IPS DF 6.9 (cell line): ENCODE measurements around the gene ROBO2.

Source experiments
- DNase-seq: peaks from one replicate; pipeline ENCODE4 v3.0.0-alpha.2; 2013; ENCODE audit warnings: low read depth, low spot score
- H3K27ac ChIP-seq: one replicate; pipeline ENCODE4 v1.5.1; 2013; ENCODE audit warnings: low read length, control low read depth
- H3K27me3 ChIP-seq: 2 replicates; pipeline ENCODE4 v1.6.1; 2013; ENCODE audit warnings: mild to moderate bottlenecking, low read length; ENCODE audit not compliant: control insufficient read depth, insufficient read depth
- H3K36me3 ChIP-seq: 2 replicates; pipeline ENCODE4 v1.6.1; 2013; ENCODE audit warnings: low read length; ENCODE audit not compliant: control insufficient read depth, insufficient read depth
- H3K4me1 ChIP-seq: 2 replicates; pipeline ENCODE4 v1.6.1; 2013; ENCODE audit warnings: low read length; ENCODE audit not compliant: control insufficient read depth, insufficient read depth
- H3K4me3 ChIP-seq: 2 replicates; pipeline ENCODE4 v1.5.1; 2013; ENCODE audit warnings: mild to moderate bottlenecking, low read length
- H3K9me3 ChIP-seq: 2 replicates; pipeline ENCODE4 v1.6.1; 2013; ENCODE audit warnings: low read length, inconsistent platforms; ENCODE audit not compliant: control insufficient read depth, insufficient read depth
- WGBS: extraction: QIAGEN DNeasy Blood & Tissue Kit; methylation state at CpG from one replicate; pipeline ENCODE4 v1.1.7; 2013; ENCODE audit warnings: mixed read lengths, missing lambda C conversion rate; ENCODE audit not compliant: insufficient read length, insufficient coverage; 5-methylcytosine and 5-hydroxymethylcytosine counted together

Gene ROBO2

GRCh38 chr3:77051591-77051990 lies 11.7 kb downstream of the ROBO2 start:
- no peaks in the 10 kb centered on the region for H3K36me3 ChIP-seq
- no peak overlapping the region for H3K27ac ChIP-seq
- H3K4me1 ChIP-seq = no peaks in the 10 kb centered on the region
- H3K4me3 ChIP-seq = no peak overlapping the region
- no CpG with 5 or more reads among the region's 5 CpGs for WGBS
- no peaks in the 10 kb centered on the region for H3K9me3 ChIP-seq
- DNase-seq = no peak
- no peaks in the 10 kb centered on the region for H3K27me3 ChIP-seq

- H3K9me3 ChIP-seq = no peaks in the 10 kb centered on the region
- no peaks in the 10 kb centered on the region for H3K36me3 ChIP-seq
- WGBS = no CpG with 5 or more reads among the region's 2 CpGs
- H3K27me3 ChIP-seq = no peaks in the 10 kb centered on the region
- no peak for DNase-seq
- H3K4me3 ChIP-seq = no peak overlapping the region
- no peak overlapping the region for H3K27ac ChIP-seq
- H3K4me1 ChIP-seq = no peaks in the 10 kb centered on the region
These were observed 12.2 kb downstream of the ROBO2 start for GRCh38 chr3:77052051-77052501.

GRCh38 chr3:77052733-77053670 lies 13.1 kb downstream of the ROBO2 start:
- Histone ChIP-seq H3K9me3 (no peaks in the 10 kb centered on the region), H3K27me3 (no peaks in the 10 kb centered on the region), H3K36me3 (no peaks in the 10 kb centered on the region), H3K4me1 (no peaks in the 10 kb centered on the region), H3K27ac (no peak overlapping the region), H3K4me3 (no peak overlapping the region)
- no CpG with 5 or more reads among the region's 2 CpGs for WGBS
- DNase-seq = no peak

- Histone ChIP-seq H3K9me3 (no peaks in the 10 kb centered on the region), H3K4me3 (no peak overlapping the region), H3K27me3 (no peaks in the 10 kb centered on the region), H3K4me1 (no peaks in the 10 kb centered on the region), H3K27ac (no peak overlapping the region), H3K36me3 (no peaks in the 10 kb centered on the region)
- no peak for DNase-seq
- WGBS = no CpG with 5 or more reads among the region's 2 CpGs
These were observed 13.9 kb downstream of the ROBO2 start for GRCh38 chr3:77053795-77054194.

GRCh38 chr3:77055841-77056341 lies 16.0 kb downstream of the ROBO2 start:
- DNase-seq = no peak
- H3K4me1 ChIP-seq = no peaks in the 10 kb centered on the region
- H3K27me3 ChIP-seq = no peaks in the 10 kb centered on the region
- no CpG with 5 or more reads among the region's 4 CpGs for WGBS
- no peak overlapping the region for H3K27ac ChIP-seq
- H3K4me3 ChIP-seq = no peak overlapping the region
- H3K36me3 ChIP-seq = no peaks in the 10 kb centered on the region
- H3K9me3 ChIP-seq = no peaks in the 10 kb centered on the region

GRCh38 chr3:77059354-77059753 lies 19.5 kb downstream of the ROBO2 start:
- no peak for DNase-seq
- WGBS = no CpG with 5 or more reads among the region's 1 CpG

GRCh38 chr3:77063423-77063822 lies 23.5 kb downstream of the ROBO2 start:
- Histone ChIP-seq H3K27ac (no peak overlapping the region), H3K36me3 (no peaks in the 10 kb centered on the region), H3K9me3 (no peaks in the 10 kb centered on the region), H3K27me3 (no peaks in the 10 kb centered on the region), H3K4me3 (no peak overlapping the region), H3K4me1 (no peaks in the 10 kb centered on the region)
- WGBS = no CpG with 5 or more reads among the region's 5 CpGs
- DNase-seq = no peak

More at GRCh38 chr3:77059354-77059753, 19.5 kb downstream of the ROBO2 start:
- no peaks in the 10 kb centered on the region for H3K36me3 ChIP-seq
- H3K9me3 ChIP-seq = no peaks in the 10 kb centered on the region
- H3K27ac ChIP-seq = no peak overlapping the region
- H3K4me1 ChIP-seq = no peaks in the 10 kb centered on the region
- no peaks in the 10 kb centered on the region for H3K27me3 ChIP-seq
- H3K4me3 ChIP-seq = no peak overlapping the region

GRCh38 chr3:77065750-77066149 lies 25.9 kb downstream of the ROBO2 start:
- Histone ChIP-seq H3K27ac (no peak overlapping the region), H3K9me3 (no peaks in the 10 kb centered on the region), H3K4me1 (no peaks in the 10 kb centered on the region), H3K4me3 (no peak overlapping the region), H3K36me3 (no peaks in the 10 kb centered on the region), H3K27me3 (no peaks in the 10 kb centered on the region)
- no peak for DNase-seq
- no CpG with 5 or more reads among the region's 5 CpGs for WGBS

GRCh38 chr3:77066829-77067228 lies 26.9 kb downstream of the ROBO2 start:
- Histone ChIP-seq H3K36me3 (no peaks in the 10 kb centered on the region), H3K4me1 (no peaks in the 10 kb centered on the region; the same call in 1 of the 2 replicates), H3K9me3 (no peaks in the 10 kb centered on the region), H3K4me3 (no peak overlapping the region), H3K27me3 (no peaks in the 10 kb centered on the region), H3K27ac (no peak overlapping the region)
- no CpG with 5 or more reads among the region's 1 CpG for WGBS
- no peak for DNase-seq

- no peaks in the 10 kb centered on the region; the same call in 1 of the 2 replicates for H3K4me1 ChIP-seq
- H3K27ac ChIP-seq = no peak overlapping the region
- no peaks in the 10 kb centered on the region for H3K36me3 ChIP-seq
- DNase-seq = no peak
- H3K4me3 ChIP-seq = no peak overlapping the region
- no CpG with 5 or more reads among the region's 7 CpGs for WGBS
- H3K27me3 ChIP-seq = no peaks in the 10 kb centered on the region
- no peaks in the 10 kb centered on the region for H3K9me3 ChIP-seq
These were observed 28.9 kb downstream of the ROBO2 start for GRCh38 chr3:77068808-77069207.
